SU-DHL-6 (cell line): ENCODE measurements around the gene ZNF530.

Source experiments
- H2AFZ ChIP-seq: fragments of 200-600 bp; sonication (generic); 2 replicates; pipeline ENCODE4 v1.6.1; 2014; ENCODE audit warnings: low read depth, mild to moderate bottlenecking, moderate library complexity, mixed read lengths, antibody characterized with exemption, low read length; ENCODE audit not compliant: severe bottlenecking
- H3F3A ChIP-seq: fragments of 200-600 bp; shearing (Covaris generic); 2 replicates; pipeline ENCODE4 v1.6.0; 2016; ENCODE audit warnings: antibody characterized with exemption, mild to moderate bottlenecking; ENCODE audit not compliant: insufficient read depth
- H3K27ac ChIP-seq: fragments of 200-600 bp; sonication (generic); 2 replicates; pipeline ENCODE4 v1.5.1; 2016; ENCODE audit warnings: low read depth, mild to moderate bottlenecking, low read length, moderate library complexity, mixed read lengths
- H3K27me3 ChIP-seq: fragments of 200-600 bp; sonication (generic), shearing (Covaris generic); 2 replicates; pipeline ENCODE4 v1.6.0; 2014; ENCODE audit warnings: mild to moderate bottlenecking, low read length
- H3K36me3 ChIP-seq: fragments of 200-600 bp; sonication (generic); 2 replicates; pipeline ENCODE4 v1.6.1; 2014; ENCODE audit warnings: mild to moderate bottlenecking, low read length, mixed read lengths
- H3K4me2 ChIP-seq: fragments of 300-600, 200-600 bp; shearing (Covaris generic), sonication (generic); 2 replicates; pipeline ENCODE4 v1.6.0; 2014; ENCODE audit warnings: low read length, low read depth, mild to moderate bottlenecking; ENCODE audit not compliant: poor library complexity, severe bottlenecking
- H3K4me3 ChIP-seq: fragments of 200-600 bp; sonication (generic); 2 replicates; pipeline ENCODE4 v1.5.1; 2014; ENCODE audit warnings: antibody characterized with exemption, low read length, mild to moderate bottlenecking, mixed read lengths; ENCODE audit not compliant: insufficient read depth, poor library complexity, severe bottlenecking
- H3K79me2 ChIP-seq: fragments of 200-600 bp; sonication (generic); 2 replicates; pipeline ENCODE4 v1.6.1; 2014; ENCODE audit warnings: mild to moderate bottlenecking, low read length, moderate library complexity; ENCODE audit not compliant: insufficient read depth
- H3K9ac ChIP-seq: fragments of 200-600 bp; sonication (generic); 2 replicates; pipeline ENCODE4 v1.7.0; 2014; ENCODE audit warnings: mild to moderate bottlenecking, low read length
- H3K9me2 ChIP-seq: fragments of 200-600 bp; sonication (generic); replicated peaks from 2 replicates; pipeline ENCODE4 v1.6.1; 2014; ENCODE audit warnings: low read length; ENCODE audit not compliant: insufficient read depth
- H3K9me3 ChIP-seq: fragments of 200-600 bp; sonication (generic); 2 replicates; pipeline ENCODE4 v1.6.1; 2014; ENCODE audit warnings: low read length, mixed read lengths; ENCODE audit not compliant: insufficient read depth
- H4K20me1 ChIP-seq: fragments of 200-600 bp; sonication (generic); 2 replicates; pipeline ENCODE4 v1.6.1; 2014; ENCODE audit warnings: low read depth, mild to moderate bottlenecking, antibody characterized with exemption, low read length, moderate library complexity, mixed read lengths
- CTCF ChIP-seq: fragments of 200-600 bp; sonication (generic); IDR thresholded peaks from one replicate; pipeline ENCODE4 v1.5.1; 2017; ENCODE audit warnings: antibody characterized with exemption, mild to moderate bottlenecking, low read length, moderate library complexity; ENCODE audit not compliant: insufficient read depth, poor library complexity, severe bottlenecking
- EZH2phosphoT487 ChIP-seq: fragments of 200-600 bp; sonication (generic), shearing (Covaris generic); conservative IDR thresholded peaks from 2 replicates; pipeline ENCODE4 v1.6.1; 2018; ENCODE audit warnings: mild to moderate bottlenecking, antibody characterized with exemption, low read length, moderate library complexity, mixed read lengths

The ZNF530 gene

GRCh38 chr19:57578487-57579205, 21.0 kb upstream of the ZNF530 start, which contains the start of gene ZNF416:
TSS of gene ZNF416 (minus strand) at chr19:57578911. CDS start at chr19:57578704, 207 bp downstream.
- peaks cover 19% of the 10 kb centered on the region; the same call in 1 of the 2 replicates for H3K9me3 ChIP-seq
- TF ChIP-seq CTCF = peak; percentile 21
- no peak for TF ChIP-seq EZH2phosphoT487
- H3K27ac ChIP-seq = peak within 1 kb of the TSS; percentile 41; the same call in 1 of the 2 replicates
- H3K27me3 ChIP-seq = no peaks in the 10 kb centered on the region
- H3F3A ChIP-seq = no peaks in the 10 kb centered on the region
- peak within 1 kb of the TSS; percentile 81 for H3K4me3 ChIP-seq
- peak within 1 kb of the TSS; percentile 69 for H3K9ac ChIP-seq
- peak within 1 kb of the TSS; percentile 67 for H3K4me2 ChIP-seq
- H4K20me1 ChIP-seq = no peaks in the 10 kb centered on the region
- no peaks in the 10 kb centered on the region; the same call in 1 of the 2 replicates for H3K79me2 ChIP-seq
- H3K36me3 ChIP-seq = peaks cover 25% of the 10 kb centered on the region
- H3K9me2 ChIP-seq = no peaks in the 10 kb centered on the region
- peak within 1 kb of the TSS; percentile 100 for H2AFZ ChIP-seq

DNA sequence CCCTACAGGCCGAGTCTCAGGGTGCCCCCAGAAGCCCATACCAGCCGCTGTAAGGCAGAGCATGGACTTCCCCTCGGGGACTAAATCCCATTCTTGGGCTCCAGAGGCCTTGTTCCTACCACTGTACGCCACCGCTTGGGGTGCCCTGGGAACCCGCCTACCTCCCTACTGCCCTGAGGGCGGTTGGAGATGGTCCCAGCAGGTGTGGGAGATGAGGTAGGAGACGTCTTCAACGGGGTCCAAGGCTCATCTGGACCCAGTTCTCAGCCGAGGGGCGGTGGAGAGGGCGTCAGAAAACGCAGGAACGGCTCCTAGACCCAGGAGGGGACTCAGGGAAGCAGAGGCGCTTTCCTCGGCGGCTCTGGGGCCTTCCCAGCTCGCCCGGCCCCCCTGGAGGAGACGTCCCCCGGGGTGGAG, 16.6 kb upstream of the ZNF530 start:
- no peaks in the 10 kb centered on the region for H3F3A ChIP-seq
- H3K79me2 ChIP-seq = no peaks in the 10 kb centered on the region
- no peaks in the 10 kb centered on the region for H3K36me3 ChIP-seq
- no peak overlapping the region for H2AFZ ChIP-seq
- H3K27ac ChIP-seq = no peak overlapping the region
- TF ChIP-seq CTCF (no peak), EZH2phosphoT487 (no peak)
- no peaks in the 10 kb centered on the region for H3K9me2 ChIP-seq
- no peaks in the 10 kb centered on the region for H4K20me1 ChIP-seq
- peaks cover 5% of the 10 kb centered on the region; the same call in 1 of the 2 replicates for H3K9me3 ChIP-seq
- no peak overlapping the region for H3K4me2 ChIP-seq
- no peaks in the 10 kb centered on the region for H3K27me3 ChIP-seq
- no peak overlapping the region for H3K9ac ChIP-seq
- no peak overlapping the region for H3K4me3 ChIP-seq

DNA sequence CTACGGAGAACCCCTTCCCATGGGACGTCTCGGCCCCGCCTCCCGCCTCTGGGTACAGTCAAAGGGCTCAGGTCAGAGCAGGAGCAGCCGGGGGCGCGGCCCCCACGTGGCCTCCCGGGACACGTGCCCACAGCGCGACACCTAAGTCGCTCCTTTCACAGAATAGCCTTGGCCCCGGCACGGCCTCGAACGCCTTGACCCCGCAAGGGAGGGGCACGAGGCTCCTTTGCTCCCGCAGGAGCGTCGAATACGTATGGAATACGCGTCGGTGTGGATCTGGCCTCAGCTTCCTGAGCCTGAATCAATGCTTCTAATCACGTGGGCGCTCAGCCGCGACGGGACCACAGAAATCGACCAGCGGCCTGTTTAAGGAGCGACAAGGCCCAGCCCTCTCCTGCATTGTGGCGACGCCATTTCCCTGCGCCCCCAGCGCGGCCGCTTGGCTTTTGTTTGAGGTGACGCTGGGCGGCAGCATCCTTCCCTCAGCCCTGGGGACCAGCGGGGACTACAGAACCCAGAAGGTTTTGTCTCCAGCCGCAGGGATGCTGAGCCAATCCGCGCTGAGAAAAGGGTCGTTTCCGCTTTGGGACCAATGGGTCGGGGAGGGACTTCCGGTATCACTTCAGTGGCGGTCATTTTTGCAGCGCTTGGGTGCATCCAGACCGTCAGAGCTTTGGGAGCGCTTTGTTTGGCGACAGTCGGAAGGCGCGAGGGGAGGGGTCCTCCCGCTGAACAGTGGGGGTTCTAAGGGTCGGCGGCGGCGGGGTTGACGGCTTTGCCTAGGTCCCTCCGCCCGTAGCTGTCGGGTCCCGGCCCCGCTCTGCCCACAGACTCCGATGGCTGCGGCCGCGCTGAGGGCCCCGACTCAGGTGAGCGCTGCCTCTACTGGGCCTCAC, 15.9 kb upstream of the ZNF530 start, which contains the start of gene ZIK1:
Gene ZIK1 (plus strand): TSS at position 625 of the 896 bp plus-strand sequence. CDS start 212 bp downstream, at position 837.
- H3K27me3 ChIP-seq = no peaks in the 10 kb centered on the region
- H3K9ac ChIP-seq = no peak within 1 kb of the TSS
- no peaks in the 10 kb centered on the region for H3K9me2 ChIP-seq
- no peak within 1 kb of the TSS for H3K4me3 ChIP-seq
- no peak within 1 kb of the TSS for H2AFZ ChIP-seq
- no peaks in the 10 kb centered on the region for H4K20me1 ChIP-seq
- TF ChIP-seq EZH2phosphoT487 (no peak), CTCF (no peak)
- no peaks in the 10 kb centered on the region for H3K36me3 ChIP-seq
- H3K79me2 ChIP-seq = no peaks in the 10 kb centered on the region
- H3K27ac ChIP-seq = no peak within 1 kb of the TSS
- peaks cover 5% of the 10 kb centered on the region; the same call in 1 of the 2 replicates for H3K9me3 ChIP-seq
- H3F3A ChIP-seq = no peaks in the 10 kb centered on the region
- H3K4me2 ChIP-seq = no peak within 1 kb of the TSS
